HUES48 (cell line): ENCODE results near the gene MYO5A.

Source experiments
- H3K27ac ChIP-seq: one replicate; pipeline ENCODE4 v1.7.0; 2013; ENCODE audit warnings: low read depth, low read length, inconsistent platforms
- H3K27me3 ChIP-seq: 2 replicates; pipeline ENCODE4 v1.6.1; 2013; ENCODE audit warnings: mild to moderate bottlenecking, low read length; ENCODE audit not compliant: control insufficient read depth, insufficient read depth
- H3K36me3 ChIP-seq: 2 replicates; pipeline ENCODE4 v1.6.1; 2013; ENCODE audit warnings: low read length; ENCODE audit not compliant: control insufficient read depth, insufficient read depth
- H3K4me1 ChIP-seq: 2 replicates; pipeline ENCODE4 v1.6.1; 2013; ENCODE audit warnings: mild to moderate bottlenecking, low read length; ENCODE audit not compliant: control insufficient read depth, insufficient read depth
- H3K4me3 ChIP-seq: 2 replicates; pipeline ENCODE4 v1.5.1; 2013; ENCODE audit warnings: mild to moderate bottlenecking, low read depth, low read length
- H3K9ac ChIP-seq: 2 replicates; pipeline ENCODE4 v1.6.1; 2013; ENCODE audit warnings: mild to moderate bottlenecking, low read depth, low read length, moderate library complexity
- H3K9me3 ChIP-seq: 2 replicates; pipeline ENCODE4 v1.6.1; 2013; ENCODE audit warnings: low read length; ENCODE audit not compliant: control insufficient read depth, insufficient read depth

Gene MYO5A

DNA sequence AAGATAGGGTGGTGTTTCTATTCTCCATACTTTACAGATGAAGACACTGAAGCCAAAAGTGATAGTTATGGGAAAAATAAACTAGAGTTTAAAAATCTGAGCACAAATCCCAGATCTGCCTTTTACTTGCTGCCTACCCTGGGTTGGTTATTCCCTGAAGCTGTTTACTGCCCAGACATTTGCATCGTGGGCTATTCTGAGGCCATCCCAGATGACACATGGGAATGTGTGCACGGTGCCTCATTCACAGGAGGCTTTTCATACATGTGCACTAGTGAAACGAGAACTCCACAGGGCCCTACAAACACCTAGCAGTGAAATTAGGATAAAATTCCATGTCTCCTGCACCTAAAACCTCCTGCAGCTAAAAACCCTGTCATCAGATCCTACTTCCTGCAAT, 250.5 kb downstream of the MYO5A start:
- no peaks in the 10 kb centered on the region for H3K27me3 ChIP-seq
- H3K9me3 ChIP-seq, result no peaks in the 10 kb centered on the region
- no peak overlapping the region for H3K27ac ChIP-seq
- H3K9ac ChIP-seq, result no peak overlapping the region
- no peaks in the 10 kb centered on the region for H3K4me1 ChIP-seq
- no peak overlapping the region for H3K4me3 ChIP-seq
- H3K36me3 ChIP-seq, result peaks cover 90% of the 10 kb centered on the region

DNA sequence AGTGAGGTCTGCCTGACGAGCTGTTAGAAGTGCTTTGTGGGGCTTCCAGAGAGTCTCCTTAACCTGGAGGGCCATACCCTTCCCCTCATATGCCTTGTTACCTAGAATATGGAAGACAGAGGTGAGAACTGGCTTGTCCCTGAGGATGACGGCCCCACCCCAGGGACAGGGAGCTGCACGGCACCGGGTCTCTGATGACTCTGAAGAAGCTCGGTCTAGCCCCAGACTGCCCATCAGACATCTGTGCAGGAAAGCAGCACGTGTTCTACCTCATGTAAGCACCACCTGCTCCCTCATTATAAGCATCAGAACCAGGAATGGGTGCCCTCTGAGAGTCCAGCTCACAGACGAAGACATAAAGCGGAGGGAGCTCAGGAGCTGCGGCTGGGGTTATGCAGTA, 251.1 kb downstream of the MYO5A start:
- Histone ChIP-seq H3K27ac (no peak overlapping the region), H3K4me1 (no peaks in the 10 kb centered on the region), H3K27me3 (no peaks in the 10 kb centered on the region), H3K36me3 (peaks cover 90% of the 10 kb centered on the region), H3K9me3 (no peaks in the 10 kb centered on the region), H3K9ac (no peak overlapping the region), H3K4me3 (no peak overlapping the region)

DNA sequence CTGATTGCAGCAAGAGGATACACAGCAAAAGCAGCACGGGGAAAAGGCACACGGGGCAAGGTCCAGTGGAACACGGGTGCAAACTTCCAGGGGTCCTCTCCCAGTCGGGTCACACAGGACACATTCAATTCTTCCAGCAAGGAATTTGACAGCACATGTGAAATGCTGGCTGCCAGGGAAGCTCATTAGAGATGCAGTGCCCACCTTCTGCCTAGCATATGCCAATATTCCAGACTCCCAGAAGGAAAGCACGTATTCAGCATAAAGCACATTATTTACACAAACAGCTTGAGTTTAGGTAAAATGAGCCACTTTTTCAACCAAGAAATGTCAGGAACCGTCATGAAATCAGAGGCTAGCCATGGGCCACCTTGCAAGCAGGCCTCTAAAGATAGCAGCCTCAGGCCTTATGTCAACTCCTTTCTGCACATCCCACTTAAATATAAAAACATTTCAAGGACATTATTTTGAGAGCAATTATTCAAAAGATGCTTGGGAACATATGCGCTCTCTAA, 252.4 kb downstream of the MYO5A start:
- Histone ChIP-seq H3K9me3 (no peaks in the 10 kb centered on the region), H3K4me1 (no peaks in the 10 kb centered on the region), H3K36me3 (peaks cover 95% of the 10 kb centered on the region), H3K9ac (no peak overlapping the region), H3K27ac (no peak overlapping the region), H3K4me3 (no peak overlapping the region), H3K27me3 (no peaks in the 10 kb centered on the region)

DNA sequence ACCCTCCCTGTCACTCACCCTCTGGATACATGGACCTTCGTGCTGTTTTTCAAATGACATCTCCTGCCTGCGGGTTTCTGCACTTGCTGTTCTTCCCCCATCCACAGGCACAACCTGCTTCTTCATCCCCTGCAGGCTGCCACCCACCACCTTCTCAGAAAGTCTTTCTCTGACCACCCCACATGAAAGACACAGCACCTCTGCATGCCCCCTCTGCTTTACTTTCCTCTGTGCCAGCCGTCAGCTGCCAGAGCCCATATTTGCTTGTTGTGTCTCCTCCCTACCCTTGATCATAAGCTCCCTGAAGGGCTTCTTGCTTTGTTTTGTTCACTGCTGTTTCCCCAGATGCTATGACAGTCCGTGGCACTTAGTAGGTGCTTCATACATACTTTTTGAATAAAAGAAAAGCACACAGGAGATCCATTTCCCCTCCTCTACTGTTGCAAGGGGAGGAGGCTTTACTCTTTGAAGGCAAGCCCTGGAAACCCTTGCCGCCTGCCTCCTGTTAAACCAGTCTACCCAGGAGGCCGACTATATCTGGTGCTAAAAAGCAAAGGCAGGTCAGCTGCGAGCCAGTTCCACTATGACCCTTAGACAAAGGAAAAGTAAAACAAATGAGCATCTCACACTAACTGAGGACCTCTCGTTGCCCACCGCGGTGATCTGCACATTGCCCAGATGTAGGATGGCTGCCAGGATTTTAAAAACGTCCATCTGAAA, 265.0 kb downstream of the MYO5A start:
- no peak overlapping the region for H3K27ac ChIP-seq
- H3K4me3 ChIP-seq, result no peak overlapping the region
- no peaks in the 10 kb centered on the region for H3K27me3 ChIP-seq
- peaks cover 66% of the 10 kb centered on the region for H3K36me3 ChIP-seq
- no peaks in the 10 kb centered on the region for H3K9me3 ChIP-seq
- H3K4me1 ChIP-seq, result peaks cover 22% of the 10 kb centered on the region
- H3K9ac ChIP-seq, result no peak overlapping the region

DNA sequence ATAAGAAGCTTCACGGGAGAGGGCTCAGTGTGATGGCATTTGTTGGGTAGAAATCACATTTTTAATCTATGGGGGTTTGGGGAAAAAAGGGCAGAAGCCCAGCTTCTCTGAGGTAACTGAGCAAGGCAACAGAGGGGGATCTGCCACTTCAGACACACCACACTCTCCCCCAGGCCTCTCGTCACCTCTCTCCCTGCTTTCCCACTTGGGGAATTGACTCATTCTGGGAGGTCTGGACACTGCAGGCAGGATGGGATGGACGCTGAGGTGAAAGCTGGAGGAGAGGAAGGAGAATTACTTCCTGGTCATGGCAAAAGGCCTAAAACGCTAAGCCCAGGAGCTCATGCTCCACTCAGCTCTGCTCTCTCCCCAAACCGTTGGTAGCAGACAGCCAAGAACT, 266.3 kb downstream of the MYO5A start:
- Histone ChIP-seq H3K9me3 (no peaks in the 10 kb centered on the region), H3K27ac (peak overlapping the region; percentile 96), H3K9ac (peak overlapping the region; percentile 74), H3K4me1 (peaks cover 32% of the 10 kb centered on the region), H3K27me3 (no peaks in the 10 kb centered on the region), H3K36me3 (peaks cover 55% of the 10 kb centered on the region), H3K4me3 (peak overlapping the region; percentile 12; the same call in 1 of the 2 replicates)

DNA sequence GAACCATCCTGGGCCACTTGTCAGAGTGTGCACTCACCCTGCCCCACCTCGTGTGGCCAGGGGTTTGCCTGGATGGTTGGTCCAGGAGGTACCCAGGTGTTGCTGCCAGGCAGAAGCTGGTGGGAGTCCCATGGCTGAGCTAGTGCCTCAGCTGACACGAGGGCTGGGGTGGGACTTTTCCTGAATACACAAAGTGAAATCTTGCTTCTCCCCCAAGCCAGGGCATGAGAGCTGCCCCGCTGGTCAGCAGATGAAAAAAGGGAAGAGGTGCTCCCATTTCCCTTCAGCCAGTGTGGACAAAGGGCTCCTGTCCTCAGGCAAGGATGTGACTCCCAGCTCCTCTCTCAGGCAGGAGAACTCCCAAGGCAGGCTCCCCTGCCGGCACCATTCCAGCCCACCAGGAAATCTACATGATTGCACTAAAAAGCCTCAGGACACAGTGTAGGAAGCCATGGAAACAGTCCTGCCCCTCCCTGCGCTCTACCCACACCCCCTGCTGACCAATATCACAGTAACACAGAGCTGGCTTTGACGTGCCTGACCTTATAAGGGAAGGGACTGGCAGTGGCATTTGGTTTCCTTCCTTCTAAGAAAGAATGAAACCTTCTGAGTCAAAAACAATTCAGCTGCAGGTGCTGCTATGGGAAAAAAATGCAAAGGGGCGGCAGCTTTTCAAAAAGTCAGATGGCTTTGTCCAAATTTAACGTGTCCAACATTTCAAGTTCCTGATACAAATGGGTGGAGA, 267.0 kb downstream of the MYO5A start:
- no peaks in the 10 kb centered on the region for H3K9me3 ChIP-seq
- H3K36me3 ChIP-seq, result peaks cover 48% of the 10 kb centered on the region
- peak overlapping the region; percentile 96 for H3K27ac ChIP-seq
- peak overlapping the region; percentile 12; the same call in 1 of the 2 replicates for H3K4me3 ChIP-seq
- H3K4me1 ChIP-seq, result peaks cover 39% of the 10 kb centered on the region
- no peaks in the 10 kb centered on the region for H3K27me3 ChIP-seq
- H3K9ac ChIP-seq, result peak overlapping the region; percentile 74

DNA sequence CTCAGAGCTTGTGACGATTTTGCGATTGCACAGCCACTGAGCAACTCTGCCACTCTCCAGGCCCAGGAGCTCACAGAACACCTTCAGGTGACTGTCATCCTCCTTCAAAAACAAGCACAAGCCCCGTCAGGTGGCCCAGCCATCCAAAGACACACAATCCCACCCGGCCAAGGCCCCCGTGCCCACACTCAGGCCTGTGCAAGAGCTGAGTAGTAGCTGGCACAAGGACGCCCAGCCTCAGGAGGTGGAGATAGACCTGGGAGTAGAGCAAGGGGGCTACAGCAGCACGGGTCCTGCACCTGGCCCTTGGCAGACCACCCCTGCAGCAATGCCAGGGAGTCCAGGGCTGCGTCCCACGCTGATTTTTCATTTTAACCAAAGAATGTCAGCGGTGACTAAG, 267.7 kb downstream of the MYO5A start:
- Histone ChIP-seq H3K9ac (peak overlapping the region; percentile 46), H3K27ac (peak overlapping the region; percentile 96), H3K27me3 (no peaks in the 10 kb centered on the region), H3K9me3 (no peaks in the 10 kb centered on the region), H3K4me3 (no peak overlapping the region), H3K4me1 (peaks cover 40% of the 10 kb centered on the region), H3K36me3 (peaks cover 45% of the 10 kb centered on the region)

DNA sequence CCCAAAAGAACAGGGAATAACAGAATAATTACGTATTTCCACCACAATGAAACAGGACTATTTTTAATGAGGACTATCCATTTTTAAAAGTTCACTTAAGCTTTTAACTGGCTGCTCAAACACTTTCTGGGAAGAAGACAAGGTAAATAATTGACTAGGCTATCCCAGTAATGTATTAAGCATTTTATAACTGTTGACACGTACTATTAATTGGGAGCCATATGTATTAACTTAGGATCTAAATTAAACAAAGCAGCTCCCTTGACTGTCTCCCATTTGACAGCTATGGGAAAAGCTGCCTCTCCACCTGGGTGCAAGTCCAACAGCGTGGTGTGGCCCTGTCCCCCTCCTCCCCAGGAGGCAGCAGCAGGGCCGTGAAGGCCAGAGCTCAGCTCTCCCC, 269.2 kb downstream of the MYO5A start:
- no peak overlapping the region for H3K4me3 ChIP-seq
- H3K4me1 ChIP-seq, result peaks cover 40% of the 10 kb centered on the region
- no peaks in the 10 kb centered on the region for H3K9me3 ChIP-seq
- no peak overlapping the region for H3K27ac ChIP-seq
- no peak overlapping the region for H3K9ac ChIP-seq
- H3K27me3 ChIP-seq, result no peaks in the 10 kb centered on the region
- peaks cover 49% of the 10 kb centered on the region for H3K36me3 ChIP-seq

DNA sequence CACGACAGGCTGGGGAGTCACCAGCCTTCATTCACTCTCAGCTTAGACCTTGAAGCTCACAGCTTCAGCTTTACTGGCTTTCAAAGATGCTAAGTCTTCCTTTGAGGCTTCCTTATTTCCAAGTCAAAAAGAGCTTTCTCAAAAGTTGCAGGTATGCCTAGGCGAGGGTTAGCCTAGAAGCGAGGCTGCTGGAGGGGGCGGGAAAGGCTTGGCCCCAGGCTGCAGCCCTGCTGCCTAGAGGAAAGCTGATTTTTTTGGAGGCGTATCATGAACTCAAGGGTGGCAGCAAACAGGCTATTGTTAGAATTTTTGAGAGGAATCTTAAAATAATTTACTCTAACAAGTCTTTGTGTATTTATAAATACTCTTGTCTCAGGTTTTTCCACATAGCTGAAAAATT, 270.2 kb downstream of the MYO5A start:
- no peaks in the 10 kb centered on the region for H3K9me3 ChIP-seq
- no peak overlapping the region for H3K9ac ChIP-seq
- peaks cover 40% of the 10 kb centered on the region for H3K4me1 ChIP-seq
- H3K27me3 ChIP-seq, result no peaks in the 10 kb centered on the region
- no peak overlapping the region for H3K4me3 ChIP-seq
- H3K36me3 ChIP-seq, result peaks cover 49% of the 10 kb centered on the region
- H3K27ac ChIP-seq, result peak overlapping the region; percentile 67

DNA sequence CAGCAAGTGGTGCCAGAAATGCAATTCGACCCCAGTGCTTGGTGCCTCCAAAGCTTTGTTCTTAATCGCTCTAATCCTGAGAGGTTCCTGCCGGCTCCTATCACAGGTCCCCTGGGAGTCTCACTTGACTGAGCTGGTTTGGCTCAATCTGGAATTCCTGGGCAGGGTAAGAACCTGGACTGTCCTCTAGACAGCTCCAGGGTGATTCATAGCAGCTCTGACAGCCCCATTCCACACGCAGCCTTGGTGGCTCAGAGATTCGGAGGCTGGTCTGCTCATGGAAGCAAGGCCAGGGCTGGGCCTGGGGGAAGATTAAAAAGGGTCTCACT, 271.0 kb downstream of the MYO5A start:
- Histone ChIP-seq H3K4me1 (peaks cover 36% of the 10 kb centered on the region), H3K9me3 (no peaks in the 10 kb centered on the region), H3K4me3 (no peak overlapping the region), H3K9ac (no peak overlapping the region), H3K36me3 (peaks cover 49% of the 10 kb centered on the region), H3K27me3 (no peaks in the 10 kb centered on the region), H3K27ac (peak overlapping the region; percentile 67)
